Right lobe of liver (tissue), 4 donors: ENCODE results near the gene RHOBTB1.

ENCODE experiments used
- POLR2A ChIP-seq: fragments of 450-650 bp; IDR thresholded peaks from one replicate; pipeline ENCODE4 v1.6.1; 2017; ENCODE audit warnings: antibody characterized with exemption, mild to moderate bottlenecking
- TF ChIP-seq, protein P1 (sequence below), 4 donors: fragments of 200-600 bp in 3 of 4; fragments of 450-650 bp in 1 of 4; IDR thresholded peaks; one replicate each; pipeline versions ENCODE4 v1.5.1 to v1.8.0; 2016 to 2022; ENCODE audit warnings: antibody characterized with exemption in 4 of 4, mild to moderate bottlenecking in 2 of 4
- donor health status: DM: no; HTN: no; CAD: no.
- donor health status: DM: no; HTN: no; CAD: no.
- donor health status: DM: no; HTN: yes; CAD: no.

GRCh38 chr10:60964257-60965235, 20.6 kb upstream of the RHOBTB1 start:
- TF ChIP-seq, protein P1, sequence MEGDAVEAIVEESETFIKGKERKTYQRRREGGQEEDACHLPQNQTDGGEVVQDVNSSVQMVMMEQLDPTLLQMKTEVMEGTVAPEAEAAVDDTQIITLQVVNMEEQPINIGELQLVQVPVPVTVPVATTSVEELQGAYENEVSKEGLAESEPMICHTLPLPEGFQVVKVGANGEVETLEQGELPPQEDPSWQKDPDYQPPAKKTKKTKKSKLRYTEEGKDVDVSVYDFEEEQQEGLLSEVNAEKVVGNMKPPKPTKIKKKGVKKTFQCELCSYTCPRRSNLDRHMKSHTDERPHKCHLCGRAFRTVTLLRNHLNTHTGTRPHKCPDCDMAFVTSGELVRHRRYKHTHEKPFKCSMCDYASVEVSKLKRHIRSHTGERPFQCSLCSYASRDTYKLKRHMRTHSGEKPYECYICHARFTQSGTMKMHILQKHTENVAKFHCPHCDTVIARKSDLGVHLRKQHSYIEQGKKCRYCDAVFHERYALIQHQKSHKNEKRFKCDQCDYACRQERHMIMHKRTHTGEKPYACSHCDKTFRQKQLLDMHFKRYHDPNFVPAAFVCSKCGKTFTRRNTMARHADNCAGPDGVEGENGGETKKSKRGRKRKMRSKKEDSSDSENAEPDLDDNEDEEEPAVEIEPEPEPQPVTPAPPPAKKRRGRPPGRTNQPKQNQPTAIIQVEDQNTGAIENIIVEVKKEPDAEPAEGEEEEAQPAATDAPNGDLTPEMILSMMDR (IDR thresholded peaks at IDR 0.05) = peak; percentile 74 to 88 (median 84)
- no peak for TF ChIP-seq POLR2A
